K562 (cell line): ENCODE results near the gene USP2. TPM values are rescaled to one million over a fixed set of nuclear protein-coding genes. Genes with fewer than 3 reads are reported as not detected.

ENCODE experiments used
- ATAC-seq: fragments of 200-7000 bp; cut with Tn5 transposase; 3 replicates; pipeline ENCODE4 v1.9.1; 2020; ENCODE audit warnings: moderate library complexity
- BruUV-seq: library from RNA; stranded (reverse); fragments of 400-500 nt; replicated peaks from 2 replicates; lab custom pipeline; 2021; lab: Mats Ljungman, UMichigan
- CTCF ChIA-PET: fragments of 300-600 bp; formaldehyde crosslinking; extraction: SDS; loops from one replicate; lab custom pipeline; 2021; ENCODE audit warnings: low intra/inter-chr PET ratio; lab: Yijun Ruan, JAX
- POLR2A ChIA-PET: fragments of 300-600, 350-650 bp; sonication (Branson Sonifier 250); formaldehyde crosslinking; extraction: SDS; loops from one replicate; lab custom pipeline; 2021; ENCODE audit warnings: antibody characterized with exemption, inconsistent platforms; lab: Yijun Ruan, JAX
- DNase-seq, 4 experiments: peaks; one replicate each; pipeline versions ENCODE4 v3.0.0 to v3.0.0-alpha.2; 2011 to 2018; ENCODE audit warnings: low spot score in 3 of 4, mixed read lengths in 3 of 4; ENCODE audit errors: extremely low read depth in 1 of 4
- FAIRE-seq: peaks from 2 replicates; lab custom pipeline; 2011; peaks lifted over from hg19 to GRCh38; lab: Jason Lieb, UNC
- H2AFZ ChIP-seq: 2 replicates; pipeline ENCODE4 v1.6.0; 2011; ENCODE audit warnings: low read depth, low read length, control low read depth, inconsistent platforms
- H3K27ac ChIP-seq: fragments of 200-600 bp; 3 replicates; pipeline ENCODE4 v1.8.0; 2011; ENCODE audit warnings: low read depth, mild to moderate bottlenecking, control low read depth, inconsistent platforms, low read length, moderate library complexity, mixed read lengths; ENCODE audit errors: extremely low read depth
- H3K27me3 ChIP-seq, 2 experiments: fragments of 300-600 bp in 1 of 2; 2 replicates in 1 of 2; 3 replicates in 1 of 2; pipeline versions ENCODE4 v1.6.0 to v1.8.0; 2011; ENCODE audit warnings: inconsistent platforms in 2 of 2, low read length in 2 of 2, mild to moderate bottlenecking in 1 of 2, mixed read lengths in 1 of 2, moderate library complexity in 1 of 2; ENCODE audit not compliant: control insufficient read depth in 2 of 2, insufficient read depth in 2 of 2
- H3K36me3 ChIP-seq: fragments of 300-600 bp; 3 replicates; pipeline ENCODE4 v1.8.0; 2011; ENCODE audit warnings: mild to moderate bottlenecking, low read length, inconsistent platforms; ENCODE audit not compliant: control insufficient read depth, insufficient read depth
- H3K4me1 ChIP-seq, 2 experiments: fragments of 200-600 bp in 1 of 2; replicated peaks in 1 of 2; 2 replicates in 1 of 2; 3 replicates in 1 of 2; pipeline versions ENCODE4 v1.5.1 to v1.8.0; 2011; ENCODE audit warnings: inconsistent platforms in 2 of 2, low read length in 2 of 2, mild to moderate bottlenecking in 1 of 2, mixed read lengths in 1 of 2, moderate library complexity in 1 of 2; ENCODE audit not compliant: control insufficient read depth in 2 of 2, insufficient read depth in 2 of 2
- H3K4me2 ChIP-seq: 2 replicates; pipeline ENCODE4 v1.6.1; 2011; ENCODE audit warnings: low read length, control low read depth, inconsistent platforms, mixed read lengths; ENCODE audit not compliant: insufficient read depth
- H3K4me3 ChIP-seq: fragments of 200-600 bp; sonication (generic), shearing (Covaris generic); 2 replicates; pipeline ENCODE4 v1.5.1; 2016; ENCODE audit warnings: control low read depth, inconsistent platforms
- H3K79me2 ChIP-seq: fragments of 200-600 bp; 3 replicates; pipeline ENCODE4 v1.8.0; 2011; ENCODE audit warnings: low read length, inconsistent platforms; ENCODE audit not compliant: control insufficient read depth, insufficient read depth
- H3K9ac ChIP-seq, 2 experiments: 2 replicates each; pipeline versions ENCODE4 v1.6.0 to v1.6.1; 2011; ENCODE audit warnings: low read depth in 2 of 2, low read length in 2 of 2, control low read depth in 1 of 2, inconsistent platforms in 1 of 2, mild to moderate bottlenecking in 1 of 2, mixed read lengths in 1 of 2; ENCODE audit not compliant: insufficient read depth in 1 of 2
- H3K9me1 ChIP-seq: one replicate; pipeline ENCODE4 v1.6.0; 2011; ENCODE audit warnings: inconsistent platforms, mild to moderate bottlenecking, low read length, moderate library complexity; ENCODE audit not compliant: control insufficient read depth, insufficient read depth
- H3K9me3 ChIP-seq: replicated peaks from 2 replicates; pipeline ENCODE4 v1.5.1; 2011; ENCODE audit warnings: low read depth, low read length, inconsistent platforms; ENCODE audit not compliant: control insufficient read depth, insufficient read depth
- H4K20me1 ChIP-seq: replicated peaks from 2 replicates; pipeline ENCODE4 v1.6.1; 2011; ENCODE audit warnings: low read length, inconsistent platforms, mixed read lengths; ENCODE audit not compliant: control insufficient read depth, insufficient read depth
- GABPB2 ChIP-seq: fragments of 250-450 bp; sonication (Bioruptor Pico); conservative IDR thresholded peaks from 2 replicates; pipeline ENCODE4 v1.5.1; 2021; ENCODE audit warnings: mild to moderate bottlenecking
- HNRNPH1 ChIP-seq: fragments of 200-400 bp; formaldehyde crosslinking; optimal IDR thresholded peaks from 2 replicates; pipeline ENCODE3; 2017; ENCODE audit warnings: low read depth, mild to moderate bottlenecking, low read length, moderate library complexity
- LCOR ChIP-seq: sonication (generic); formaldehyde crosslinking; IDR thresholded peaks from 2 replicates; pipeline ENCODE4 v1.8.0; 2022; ENCODE audit warnings: mild to moderate bottlenecking, missing genetic modification reagents
- MAFK ChIP-seq: IDR thresholded peaks from 2 replicates; pipeline ENCODE4 v1.6.1; 2011; ENCODE audit warnings: low read length, improper control_type of control experiment
- MYNN ChIP-seq, 2 experiments: sonication (generic); formaldehyde crosslinking in 1 of 2; IDR thresholded peaks; 2 replicates each; pipeline versions ENCODE4 v1.5.0 to v1.6.1; 2016 to 2020; ENCODE audit warnings: antibody characterized with exemption in 1 of 2, missing genetic modification reagents in 1 of 2
- NR3C1 ChIP-seq: sonication (generic); formaldehyde crosslinking; IDR thresholded peaks from 2 replicates; pipeline ENCODE4 v1.8.1; 2022; ENCODE audit warnings: missing genetic modification reagents
- RNF2 ChIP-seq: sonication (generic); IDR thresholded peaks from 2 replicates; pipeline ENCODE4 v1.6.1; 2016
- SMARCB1 ChIP-seq: IDR thresholded peaks from 2 replicates; pipeline ENCODE4 v1.6.1; 2011; ENCODE audit warnings: improper control_type of control experiment, low read depth; ENCODE audit not compliant: insufficient read length
- ZBTB1 ChIP-seq: sonication (generic); formaldehyde crosslinking; IDR thresholded peaks from 2 replicates; pipeline ENCODE4 v1.8.1; 2023; ENCODE audit warnings: missing genetic modification reagents, low read depth, mild to moderate bottlenecking, borderline replicate concordance
- ZBTB26 ChIP-seq: fragments of 450-650 bp; formaldehyde crosslinking; IDR thresholded peaks from 2 replicates; pipeline ENCODE4 v1.4.0; 2022; ENCODE audit warnings: missing genetic modification characterization
- ZNF212 ChIP-seq: fragments of 450-650 bp; formaldehyde crosslinking; IDR thresholded peaks from 2 replicates; pipeline ENCODE4 v1.4.0; 2020; ENCODE audit warnings: mild to moderate bottlenecking
- ZNF217 ChIP-seq: sonication (generic); formaldehyde crosslinking; IDR thresholded peaks from 2 replicates; pipeline ENCODE4 v1.8.0; 2022; ENCODE audit warnings: mild to moderate bottlenecking, missing genetic modification reagents
- ZNF347 ChIP-seq: fragments of 450-650 bp; formaldehyde crosslinking; IDR thresholded peaks from 2 replicates; pipeline ENCODE4 v1.4.0; 2020; ENCODE audit warnings: low read depth, mild to moderate bottlenecking, moderate library complexity
- ZNF507 ChIP-seq: conservative IDR thresholded peaks from 2 replicates; pipeline ENCODE4 v1.6.1; 2017; ENCODE audit warnings: missing genetic modification characterization, missing compliant biosample characterization
- ZNF589 ChIP-seq: fragments of 200-800 bp; sonication (Bioruptor generic); IDR thresholded peaks from 2 replicates; pipeline ENCODE4 v1.6.1; 2016; ENCODE audit warnings: low read depth, missing genetic modification characterization, missing compliant biosample characterization
- ZSCAN29 ChIP-seq: fragments of 450-650 bp; IDR thresholded peaks from 2 replicates; pipeline ENCODE4 v1.6.1; 2017
- WGBS: fragments of 100-300 bp; shearing (Covaris generic); methylation state at CpG from one replicate; pipeline ENCODE4 v1.1.6; 2016; ENCODE audit warnings: low coverage, mixed read lengths; ENCODE audit not compliant: insufficient coverage; ENCODE audit errors: missing lambda C conversion rate; 5-methylcytosine and 5-hydroxymethylcytosine counted together
- in situ Hi-C: fragments of 300-500 bp; cut with MboI; formaldehyde crosslinking; loops from 4 replicates; pipeline ENCODE4 v1.15.0; 2018; ENCODE audit warnings: inconsistent platforms, mixed read lengths
- intact Hi-C: fragments of 100-400 bp; cut with micrococcal nuclease; formaldehyde crosslinking; loops from 2 replicates; pipeline ENCODE4 v1.14.2; 2022
- polyA plus RNA-seq, 8 experiments: library from polyadenylated mRNA; depleted of rRNA in 4 of 8; stranded (reverse) in 5 of 8; unstranded in 3 of 8; fragments of >200 nt; fragmentation: Nextera tagmentation in 2 of 8; fragmentation: Illumina TruSeq in 1 of 8; extraction: Ambion mirVana in 2 of 8; extraction: Trizol in 1 of 8; gene quantifications; 2 replicates each; pipeline versions ENCODE4 v1.2.1 to v1.2.3, GENCODE V29; 2011 to 2014; ENCODE audit warnings: inconsistent platforms in 1 of 8, missing spikeins in 1 of 8
- total RNA-seq, 7 experiments: library from RNA; depleted of rRNA in 6 of 7; stranded (reverse); fragments of >200 nt in 6 of 7; fragmentation: Illumina TruSeq in 2 of 7; extraction: Trizol in 2 of 7; gene quantifications; 2 replicates each; pipeline versions ENCODE4 v1.2.1 to v1.2.3, GENCODE V29; 2011 to 2021; ENCODE audit warnings: low replicate concordance in 1 of 7

The USP2 gene
- total and polyA plus RNA-seq, 9 of the 15 experiments (the other 6 are each of a cell fraction or from before 2014, with no cell fraction given), result 2.8 to 16.9 (median 3.9) TPM

- WGBS, result 11% methylated on average over 2 of the region's 2 CpGs
- Histone ChIP-seq H3K79me2 (no peaks in the 10 kb centered on the region), H3K27ac (no peak overlapping the region), H3K4me3 (no peak overlapping the region), H4K20me1 (no peaks in the 10 kb centered on the region), H3K27me3 (no peaks in the 10 kb centered on the region), H3K36me3 (no peaks in the 10 kb centered on the region), H3K9me3 (peaks cover 3% of the 10 kb centered on the region), H2AFZ (no peak overlapping the region), H3K9ac (no peak overlapping the region), H3K9me1 (no peaks in the 10 kb centered on the region), H3K4me2 (no peak overlapping the region), H3K4me1 (peaks cover 0 to 4% of the 10 kb centered on the region in 2 experiments; a peak in 1 of 5 replicates)
- TF ChIP-seq ZSCAN29 (no peak), MYNN (IDR thresholded peaks at IDR 0.05) (no peak), MYNN (CRISPR knock-in tag; IDR thresholded peaks at IDR 0.05) (no peak), ZBTB1 (CRISPR knock-in tag) (no peak), MAFK (no peak), ZNF589 (no peak), ZNF347 (CRISPR knock-in tag) (no peak), NR3C1 (CRISPR knock-in tag) (no peak)
- BruUV-seq, result no TSS peak
- ChIA-PET CTCF (no interaction called here), POLR2A (no interaction called here)
- ATAC-seq, result no peak
- intact Hi-C loops (no loop called here), in situ Hi-C loops (no loop called here)
- FAIRE-seq, result no peak
- DNase-seq, result no peak
These were observed 23.4 kb upstream of the USP2 start for GRCh38 chr11:119404872-119405271.

DNA sequence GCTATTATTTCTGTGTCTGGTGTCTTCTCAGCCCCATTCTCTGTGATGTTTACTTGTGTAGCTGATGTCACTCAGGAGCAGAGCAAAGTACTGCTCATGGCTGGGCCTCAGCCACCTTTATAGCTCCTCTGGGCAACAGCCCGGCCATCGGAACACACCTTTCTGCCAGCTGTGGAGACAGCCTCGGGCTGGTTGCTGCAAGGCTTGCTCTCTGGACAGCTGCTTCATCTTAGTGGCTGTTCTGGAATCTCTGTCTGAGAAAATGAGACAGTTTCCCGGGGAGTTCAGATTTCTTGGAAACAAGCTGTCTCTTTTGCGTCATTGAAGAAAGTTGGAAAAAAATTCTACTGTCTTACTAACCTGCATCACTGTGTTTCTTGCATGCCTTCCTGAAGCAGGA is 21.5 kb upstream of the USP2 start:
- ATAC-seq (no peak), FAIRE-seq (no peak), DNase-seq (no peak)
- BruUV-seq, result no TSS peak
- Histone ChIP-seq H3K4me2 (no peak overlapping the region), H3K9me3 (peaks cover 6% of the 10 kb centered on the region), H3K36me3 (no peaks in the 10 kb centered on the region), H3K27ac (no peak overlapping the region), H3K4me3 (no peak overlapping the region), H3K79me2 (no peaks in the 10 kb centered on the region), H4K20me1 (no peaks in the 10 kb centered on the region), H3K9me1 (no peaks in the 10 kb centered on the region), H3K27me3 (no peaks in the 10 kb centered on the region), H3K9ac (no peak overlapping the region), H3K4me1 (peaks cover 0 to 4% of the 10 kb centered on the region in 2 experiments; a peak in 1 of 5 replicates), H2AFZ (no peak overlapping the region)
- POLR2A ChIA-PET, result interaction anchor here (0.6 kb wide), 1 partner anchor 30 kb away, joined by 3 read pairs; no protein-coding TSS in a partner anchor
- CTCF ChIA-PET, result no interaction called here
- in situ Hi-C loops, result no loop called here
- TF ChIP-seq ZNF217, result no peak
- no peak for TF ChIP-seq ZBTB26
- no peak for TF ChIP-seq SMARCB1
- no peak for TF ChIP-seq HNRNPH1
- no peak for TF ChIP-seq ZNF347 (CRISPR knock-in tag)
- TF ChIP-seq ZNF212 (CRISPR knock-in tag), result no peak
- TF ChIP-seq RNF2, result no peak
- no peak for TF ChIP-seq GABPB2 (CRISPR knock-in tag)
- TF ChIP-seq ZNF507 (tag), result no peak
- no peak for TF ChIP-seq LCOR
- intact Hi-C loops, result no loop called here
- 37% methylated on average over 5 of the region's 5 CpGs for WGBS
